DMS79 (cell line): ENCODE measurements around the gene PPY.
"Not testable (repeated sequence)": the region's sequence is repeated elsewhere in the genome, so short reads cannot be mapped to it uniquely, and the experiment has no call there.

Experiments used
- DNase-seq: peaks from one replicate; lab custom pipeline; 2025; lab: John Stamatoyannopoulos, UW

PPY gene

DNA sequence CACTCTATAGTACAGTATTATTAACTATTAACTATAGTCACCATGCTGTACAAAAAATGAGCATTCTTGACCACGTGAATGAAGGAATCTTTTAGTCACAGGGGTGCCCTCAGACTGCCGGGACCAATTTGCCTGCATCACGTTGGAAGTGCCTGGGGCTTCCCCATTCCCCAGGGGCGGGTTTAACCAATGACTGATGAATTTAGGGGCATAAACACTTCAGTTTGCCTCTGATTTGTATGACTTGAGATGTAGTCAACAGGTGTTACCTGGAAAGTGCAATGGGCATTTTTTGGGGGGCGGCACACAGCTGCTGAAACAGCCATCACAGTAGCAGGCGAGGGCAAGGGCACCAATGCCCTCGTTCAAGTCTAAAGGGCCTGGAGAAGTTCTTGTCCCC, 20.2 kb upstream of the PPY start:
- DNase-seq = no peak

GRCh38 chr17:43961954-43962353, 19.7 kb upstream of the PPY start:
- no peak for DNase-seq

DNA sequence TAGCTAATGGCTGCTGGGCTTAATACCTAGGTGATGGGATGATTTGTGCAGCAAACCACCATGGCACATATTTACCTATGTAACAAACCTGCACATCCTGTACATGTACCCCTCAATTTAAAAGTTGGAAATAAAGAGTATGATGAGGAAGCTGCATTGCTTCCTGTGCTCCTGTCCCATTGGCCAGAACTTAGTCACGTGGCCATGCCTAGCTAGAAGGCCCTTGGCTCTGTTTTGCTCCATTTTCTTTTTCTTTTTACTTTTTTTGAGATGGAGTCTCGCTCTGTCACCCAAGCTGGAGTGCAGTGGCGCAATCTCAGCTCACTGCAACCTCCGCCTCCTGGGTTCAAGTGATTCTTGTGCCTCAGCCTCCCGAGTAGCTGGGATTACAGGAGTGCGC, 19.0 kb upstream of the PPY start:
- not testable (repeated sequence) for DNase-seq

DNA sequence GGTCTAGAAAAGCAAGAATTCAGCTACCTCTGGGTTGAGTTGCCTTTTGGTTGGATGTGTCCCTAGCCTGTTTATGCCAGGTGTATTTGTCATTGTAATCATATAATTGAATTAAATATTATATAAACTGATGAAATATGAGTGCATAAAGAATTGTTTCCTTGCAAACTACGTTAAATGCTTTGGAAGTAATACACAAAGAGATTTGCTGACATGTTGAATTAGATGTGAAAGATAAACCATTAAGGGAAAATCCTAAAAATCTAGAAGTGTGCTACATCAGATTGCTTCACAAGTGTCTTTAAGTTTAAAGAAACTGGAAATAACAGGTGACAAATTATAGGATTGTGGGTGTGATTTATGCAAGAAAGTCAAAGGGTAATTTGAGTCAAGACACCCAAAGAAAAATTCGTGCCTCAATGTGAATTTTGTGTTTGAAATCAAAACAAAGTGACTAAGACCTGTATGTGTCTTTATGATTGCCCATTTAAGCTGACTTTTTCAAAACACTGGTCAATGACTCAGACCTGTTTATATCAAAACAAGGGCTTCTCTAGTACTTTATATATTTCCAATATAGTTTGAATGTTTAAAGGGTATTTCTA, 16.6 kb upstream of the PPY start:
- DNase-seq = no peak

GRCh38 chr17:43956222-43956621, 13.9 kb upstream of the PPY start:
- DNase-seq = no peak

DNA sequence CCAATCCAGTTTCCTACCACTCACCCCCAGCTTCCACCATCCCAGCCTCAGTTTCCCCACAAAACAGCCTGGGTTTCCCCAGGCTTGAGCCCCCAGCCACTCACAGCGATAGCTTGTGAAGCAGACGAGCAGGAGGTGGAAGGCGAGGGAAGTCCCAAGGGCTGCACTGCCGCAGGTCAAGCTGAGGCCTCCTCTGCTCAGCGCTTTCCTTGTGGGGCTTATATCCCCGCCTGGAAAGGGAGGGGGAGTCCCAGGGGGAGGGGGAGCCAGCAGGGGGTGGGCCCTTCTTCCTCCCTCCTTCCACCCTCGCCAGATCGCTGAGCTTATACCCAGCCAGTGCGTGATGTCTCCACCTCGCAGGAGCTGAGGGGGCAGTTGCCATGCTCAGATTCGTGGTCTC, 11.5 kb upstream of the PPY start, which contains the start of gene PYY:
Gene PYY, minus strand, starts transcription at position 195 of the 400 bp plus-strand sequence. CDS start 457 bp downstream, outside the sequence.
- no peak for DNase-seq

GRCh38 chr17:43952724-43953666, 10.7 kb upstream of the PPY start:
- DNase-seq = peak; percentile 40

DNA sequence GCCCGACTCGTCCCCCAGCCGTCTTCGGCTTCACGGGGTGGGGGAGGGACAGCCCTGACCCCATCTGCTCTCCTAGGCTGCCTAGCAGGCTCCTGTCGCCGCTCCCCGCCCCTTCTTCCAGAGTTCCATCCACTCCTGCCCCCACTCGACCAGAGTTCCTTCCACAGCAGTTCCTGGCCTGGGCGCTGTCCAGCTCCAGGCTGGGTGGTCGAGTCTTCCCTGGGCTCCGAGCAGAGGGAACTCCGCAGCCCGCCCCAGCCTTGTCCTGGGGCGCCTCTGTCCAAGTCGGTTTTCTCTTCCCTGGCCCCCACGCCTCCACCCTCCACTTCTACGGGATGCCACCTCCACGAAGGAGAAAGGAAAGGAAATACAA, 10.1 kb upstream of the PPY start:
- DNase-seq = no peak

- DNase-seq = no peak
Measured at GRCh38 chr17:43951750-43952149, 9.5 kb upstream of the PPY start.

GRCh38 chr17:43950554-43950953, 8.3 kb upstream of the PPY start:
- no peak for DNase-seq

- DNase-seq = no peak
Measured at GRCh38 chr17:43949781-43950180, 7.5 kb upstream of the PPY start.

DNA sequence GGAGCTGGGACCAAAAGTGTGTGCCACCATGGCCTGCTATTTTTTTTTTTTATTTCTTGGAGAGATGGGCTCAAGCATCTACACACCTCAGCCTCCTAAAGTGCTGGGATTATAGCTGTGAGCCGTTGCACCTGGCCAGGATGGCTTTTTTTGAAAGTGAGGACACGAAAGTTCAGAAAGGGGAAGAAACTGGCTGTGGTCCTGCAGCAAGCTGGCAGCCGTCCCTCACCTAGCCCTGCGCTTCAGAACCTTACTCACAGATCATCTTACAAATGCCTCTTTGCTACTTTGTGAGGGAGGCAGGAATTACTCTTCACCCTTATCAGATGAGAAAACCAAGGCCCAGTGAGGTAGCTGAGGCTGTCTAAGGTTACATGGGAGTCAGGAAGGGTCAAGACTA, 4.5 kb upstream of the PPY start:
- no peak for DNase-seq

DNA sequence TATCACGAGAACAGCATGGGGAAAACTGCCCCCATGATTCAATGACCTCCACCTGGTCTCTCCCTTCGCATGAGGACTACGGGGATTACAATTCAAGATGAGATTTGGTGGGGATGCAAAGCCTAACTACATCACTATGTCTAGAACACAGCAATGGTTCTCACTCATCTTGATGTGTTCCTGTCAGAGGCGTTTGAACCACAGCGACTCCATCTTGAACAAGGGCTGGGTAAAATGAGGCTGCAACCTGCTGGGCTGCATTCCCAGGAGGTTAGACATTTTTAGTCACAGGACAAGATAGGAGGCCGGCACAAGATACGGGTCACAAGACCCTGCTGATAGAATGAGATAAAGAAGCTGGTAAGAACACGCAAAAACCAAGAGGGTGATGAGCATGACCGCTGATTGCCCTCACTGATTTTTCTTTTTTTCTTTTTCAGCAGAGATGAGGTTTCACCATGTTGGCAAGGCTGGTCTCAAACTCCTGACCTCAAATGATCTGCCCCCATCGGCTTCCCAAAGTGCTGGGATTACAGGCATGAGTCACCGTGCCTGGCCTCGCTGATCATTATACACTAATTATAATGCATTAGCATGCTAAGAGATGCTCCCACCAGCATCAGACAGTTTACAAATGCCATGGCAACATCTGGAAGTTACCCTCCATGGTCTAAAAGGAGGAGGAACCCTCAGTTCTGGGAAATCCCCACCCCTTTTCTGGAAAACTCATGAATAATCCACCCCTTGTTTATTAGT, 3.0 kb upstream of the PPY start:
- no peak for DNase-seq

- no peak for DNase-seq
Measured at GRCh38 chr17:43940630-43941029, 1.6 kb downstream of the PPY start.

DNA sequence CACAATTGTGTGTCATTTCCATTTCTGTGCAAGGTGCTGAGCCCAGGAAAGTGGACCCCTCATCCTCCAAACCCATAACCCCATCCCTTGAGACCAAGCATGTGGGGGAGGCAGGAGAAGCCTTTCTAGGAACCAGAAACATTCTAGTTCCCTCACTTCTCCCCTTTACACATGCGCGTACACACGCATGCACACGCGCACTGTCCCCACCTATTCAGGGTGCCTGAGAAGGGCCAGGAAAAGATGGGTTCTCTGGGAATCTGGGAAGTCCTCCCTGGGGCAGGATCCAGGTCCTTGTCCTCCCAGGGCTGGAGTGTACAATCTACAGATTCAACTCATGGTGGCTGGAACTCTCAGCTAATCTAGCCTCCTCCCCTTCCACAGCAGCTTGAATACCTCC, 2.4 kb downstream of the PPY start:
- DNase-seq = no peak

DNA sequence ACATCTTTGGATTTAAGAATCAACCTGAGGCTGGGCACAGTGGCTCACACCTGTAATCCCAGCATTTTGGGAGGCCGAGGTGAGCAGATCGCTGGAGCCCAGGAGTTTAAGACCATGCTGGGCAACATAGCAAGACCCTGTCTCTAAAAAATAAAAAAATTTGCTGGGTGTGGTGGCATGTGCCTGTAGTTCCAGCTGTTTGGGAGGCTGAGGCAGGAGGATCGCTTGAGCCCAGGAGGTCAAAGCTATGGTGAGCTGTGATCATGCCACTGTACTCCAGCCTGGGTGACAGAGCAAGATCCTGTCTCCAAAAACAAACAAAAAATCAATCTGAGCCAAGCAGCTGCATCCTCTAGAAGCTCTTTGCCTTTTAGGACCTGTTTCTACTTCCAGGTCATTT, 2.8 kb downstream of the PPY start:
- DNase-seq = not testable (repeated sequence)

DNA sequence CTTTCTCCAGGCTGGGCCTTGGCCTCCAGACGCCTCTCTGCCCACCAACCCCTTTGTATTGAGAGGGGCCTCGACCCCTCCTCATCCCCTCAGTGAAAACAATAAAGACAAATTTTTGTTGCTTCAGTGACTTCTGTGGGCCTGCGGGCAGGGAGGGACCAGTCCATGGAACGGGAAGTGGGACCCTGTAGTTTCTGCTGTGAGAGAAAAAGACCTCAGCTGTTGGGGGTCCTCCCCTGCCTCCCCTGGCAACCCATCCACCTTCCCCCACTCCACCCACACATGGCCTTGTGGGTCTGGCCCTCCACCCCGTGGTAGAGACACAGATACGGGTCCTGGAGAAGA, 3.5 kb downstream of the PPY start:
- DNase-seq = no peak

DNA sequence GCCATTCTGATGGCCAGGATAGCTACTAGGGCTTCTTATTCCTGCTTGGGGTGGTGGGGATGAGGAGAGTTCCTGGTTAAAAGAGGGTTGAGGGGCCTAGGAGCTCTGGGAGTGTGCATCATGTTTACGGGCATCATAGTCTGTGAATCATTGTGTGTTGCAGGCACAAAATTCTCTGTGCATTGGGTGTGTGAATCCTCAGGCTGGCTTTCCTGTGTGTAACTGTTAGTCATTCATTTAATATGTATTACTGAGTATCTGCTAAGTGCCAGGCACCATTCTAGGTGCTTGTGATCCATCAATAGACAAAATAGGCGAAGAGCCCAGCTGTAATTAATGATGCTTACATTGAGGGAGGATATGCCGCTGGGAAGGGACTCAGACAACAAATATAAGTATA, 5.8 kb downstream of the PPY start:
- no peak for DNase-seq

- DNase-seq = no peak
Measured at GRCh38 chr17:43935926-43936261, 6.4 kb downstream of the PPY start.

DNA sequence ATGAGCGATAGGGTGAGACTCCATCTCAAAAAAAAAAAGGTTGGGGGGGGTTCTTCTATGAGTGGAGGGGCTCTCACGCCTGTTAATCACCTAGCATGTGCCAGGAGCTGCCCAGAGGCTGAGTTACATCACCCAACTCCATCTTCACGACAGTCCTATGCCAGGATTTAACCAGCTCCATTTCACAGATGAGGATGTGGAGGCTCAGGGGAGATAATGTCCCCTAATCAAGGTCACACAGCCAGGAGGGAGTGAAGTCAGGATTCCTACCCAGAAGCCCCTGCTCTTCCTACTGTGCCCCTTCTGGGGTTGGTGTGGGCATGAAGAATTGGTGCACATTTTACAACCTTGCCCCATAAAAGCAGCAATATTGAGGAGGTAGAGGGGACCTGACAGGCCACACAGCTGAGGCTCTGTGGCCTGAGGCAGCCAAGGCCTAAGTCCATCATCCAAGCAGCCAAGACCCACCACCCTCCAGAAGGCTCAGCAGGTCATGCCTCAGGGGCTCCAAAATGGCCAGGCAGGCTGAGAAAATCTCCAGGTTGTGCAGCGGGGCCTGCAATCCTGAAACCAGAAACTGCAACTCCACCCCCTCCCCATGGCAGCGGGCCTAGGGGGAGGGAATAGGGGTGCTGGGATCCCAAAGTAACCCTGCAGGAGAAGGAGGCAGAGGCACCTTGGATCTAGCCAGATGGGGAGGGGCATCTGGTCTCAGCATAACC, 6.9 kb downstream of the PPY start:
- DNase-seq = no peak

DNA sequence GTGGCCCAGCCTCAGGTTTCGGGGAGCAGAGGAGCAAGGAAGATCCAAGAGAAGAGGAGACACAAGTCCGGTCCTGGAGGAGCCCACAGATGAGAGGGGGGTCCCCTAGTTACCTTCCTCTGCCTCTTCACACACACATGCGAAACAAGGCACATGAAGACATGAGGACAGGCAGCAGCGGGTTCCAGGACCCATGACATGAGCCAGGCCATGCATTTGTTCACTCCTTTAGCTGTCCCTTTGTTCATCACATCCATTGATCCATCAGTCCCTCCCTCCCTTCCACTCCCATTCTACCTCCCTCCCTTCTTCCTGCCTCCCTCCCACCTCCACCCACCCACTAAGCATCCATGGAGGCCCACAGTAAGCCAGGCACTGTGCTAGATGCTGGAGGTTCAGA, 9.4 kb downstream of the PPY start:
- DNase-seq = no peak

DNA sequence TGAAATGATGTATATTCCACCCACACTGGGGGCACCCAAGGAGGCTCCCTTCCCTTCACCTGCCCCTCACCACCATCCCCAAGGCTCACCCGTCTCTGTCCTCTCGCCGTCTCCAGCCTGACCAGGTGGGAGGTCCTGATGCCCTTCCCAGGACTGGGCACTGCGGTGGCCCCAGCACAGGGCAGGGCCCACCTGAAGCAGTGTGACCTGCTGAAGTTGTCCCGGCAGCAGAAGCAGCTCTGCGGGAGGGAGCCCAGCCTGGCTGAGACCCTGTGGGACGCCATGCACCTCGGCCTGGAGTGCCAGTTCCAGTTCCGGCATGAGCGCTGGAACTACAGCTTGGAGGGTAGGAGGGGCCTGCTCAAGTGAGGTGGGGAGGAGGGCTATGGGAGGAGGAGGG, 9.9 kb downstream of the PPY start:
- DNase-seq = no peak
